IMR-90 (cell line): ENCODE data around the gene L3MBTL4. TPM values are rescaled to one million over a fixed set of nuclear protein-coding genes. Genes with fewer than 3 reads are reported as not detected.
A peak's percentile ranks its signal among the peaks of the same experiment; 100 is the strongest.

Experiments used
- ATAC-seq: fragments of 200-7000 bp; cut with Tn5 transposase; 2 replicates; pipeline ENCODE4 v1.9.1; 2020; ENCODE audit warnings: low read depth, mild to moderate bottlenecking, moderate library complexity
- BruUV-seq: library from RNA; stranded (reverse); fragments of 400-500 nt; replicated peaks from 2 replicates; lab custom pipeline; 2021; lab: Mats Ljungman, UMichigan
- CTCF ChIA-PET: fragments of 300-600 bp; formaldehyde crosslinking; extraction: SDS; loops from one replicate; lab custom pipeline; 2021; ENCODE audit warnings: antibody characterized with exemption; lab: Yijun Ruan, JAX
- POLR2A ChIA-PET: fragments of 300-600 bp; sonication (Branson Sonifier 250); formaldehyde crosslinking; loops from one replicate; lab custom pipeline; 2022; ENCODE audit warnings: antibody characterized with exemption; ENCODE audit not compliant: unreplicated experiment; lab: Charles Lee
- DNase-seq: peaks from one replicate; pipeline ENCODE4 v3.0.0; 2013
- H2AFZ ChIP-seq: replicated peaks from 2 replicates; pipeline ENCODE3; 2013; ENCODE audit warnings: low read length, mild to moderate bottlenecking; ENCODE audit not compliant: poor library complexity
- H2AK5ac ChIP-seq: 2 replicates; pipeline ENCODE4 v1.6.1; 2013; ENCODE audit warnings: low read depth, low read length, inconsistent platforms
- H2AK9ac ChIP-seq: replicated peaks from 2 replicates; pipeline ENCODE3; 2013; ENCODE audit warnings: mild to moderate bottlenecking, low read depth, low read length, moderate library complexity; ENCODE audit not compliant: poor library complexity
- H2BK120ac ChIP-seq: 2 replicates; pipeline ENCODE4 v1.6.1; 2013; ENCODE audit warnings: low read depth, low read length, inconsistent platforms
- H2BK15ac ChIP-seq: 3 replicates; pipeline ENCODE4 v1.6.1; 2013; ENCODE audit warnings: low read depth, low read length, inconsistent platforms
- H2BK20ac ChIP-seq: 2 replicates; pipeline ENCODE4 v1.6.1; 2013; ENCODE audit warnings: low read depth, mild to moderate bottlenecking, inconsistent platforms, low read length, moderate library complexity
- H2BK5ac ChIP-seq: 2 replicates; pipeline ENCODE4 v1.6.1; 2013; ENCODE audit warnings: mild to moderate bottlenecking, low read depth, low read length, inconsistent platforms; ENCODE audit not compliant: poor library complexity, severe bottlenecking
- H3K14ac ChIP-seq: replicated peaks from 2 replicates; pipeline ENCODE4 v1.6.1; 2013; ENCODE audit warnings: low read depth, low read length, inconsistent platforms
- H3K18ac ChIP-seq: 2 replicates; pipeline ENCODE4 v1.6.1; 2013; ENCODE audit warnings: low read depth, low read length, control low read depth
- H3K23ac ChIP-seq: 2 replicates; pipeline ENCODE4 v1.6.1; 2013; ENCODE audit warnings: low read depth, low read length, inconsistent platforms
- H3K27ac ChIP-seq: 2 replicates; pipeline ENCODE4 v1.5.1; 2013; ENCODE audit warnings: mild to moderate bottlenecking, control low read depth, low read length; ENCODE audit not compliant: insufficient read depth
- H3K27me3 ChIP-seq: 2 replicates; pipeline ENCODE4 v1.6.1; 2013; ENCODE audit warnings: low read length; ENCODE audit not compliant: control insufficient read depth, insufficient read depth
- H3K36me3 ChIP-seq: 2 replicates; pipeline ENCODE4 v1.6.1; 2013; ENCODE audit warnings: low read length, mixed read lengths; ENCODE audit not compliant: control insufficient read depth, insufficient read depth
- H3K4ac ChIP-seq: 2 replicates; pipeline ENCODE4 v1.6.1; 2013; ENCODE audit warnings: low read depth, low read length, inconsistent platforms
- H3K4me1 ChIP-seq: 2 replicates; pipeline ENCODE4 v1.6.1; 2013; ENCODE audit warnings: low read length, mixed read lengths; ENCODE audit not compliant: control insufficient read depth, insufficient read depth
- H3K4me2 ChIP-seq: 2 replicates; pipeline ENCODE4 v1.6.1; 2013; ENCODE audit warnings: low read depth, mild to moderate bottlenecking, control low read depth, low read length, moderate library complexity
- H3K4me3 ChIP-seq: 2 replicates; pipeline ENCODE4 v1.5.1; 2013; ENCODE audit warnings: low read depth, mild to moderate bottlenecking, control low read depth, low read length, moderate library complexity; ENCODE audit not compliant: insufficient read depth
- H3K56ac ChIP-seq: 2 replicates; pipeline ENCODE4 v1.6.1; 2013; ENCODE audit warnings: low read length, inconsistent platforms; ENCODE audit not compliant: insufficient read depth; ENCODE audit errors: extremely low read depth
- H3K79me1 ChIP-seq, 2 experiments: 2 replicates each; pipeline ENCODE4 v1.6.1; 2013; ENCODE audit warnings: low read length in 2 of 2, inconsistent platforms in 1 of 2, low read depth in 1 of 2
- H3K9ac ChIP-seq: 2 replicates; pipeline ENCODE4 v1.6.1; 2013; ENCODE audit warnings: low read depth, low read length, control low read depth
- H3K9me1 ChIP-seq: 2 replicates; pipeline ENCODE4 v1.6.1; 2013; ENCODE audit warnings: low read length, inconsistent platforms; ENCODE audit not compliant: insufficient read depth
- H3K9me3 ChIP-seq: 2 replicates; pipeline ENCODE4 v1.6.1; 2013; ENCODE audit warnings: low read length; ENCODE audit not compliant: control insufficient read depth, insufficient read depth
- H4K20me1 ChIP-seq: 2 replicates; pipeline ENCODE4 v1.6.1; 2013; ENCODE audit warnings: low read length, inconsistent platforms; ENCODE audit not compliant: insufficient read depth
- H4K5ac ChIP-seq: 2 replicates; pipeline ENCODE4 v1.6.1; 2013; ENCODE audit warnings: mild to moderate bottlenecking, low read depth, low read length, control low read depth
- H4K8ac ChIP-seq, 2 experiments: 2 replicates each; pipeline ENCODE4 v1.6.1; 2013; ENCODE audit warnings: low read depth in 2 of 2, low read length in 2 of 2, control low read depth in 1 of 2, inconsistent platforms in 1 of 2
- H4K91ac ChIP-seq: 2 replicates; pipeline ENCODE4 v1.6.1; 2013; ENCODE audit warnings: low read depth, low read length, inconsistent platforms; ENCODE audit not compliant: insufficient read depth
- FOS ChIP-seq: fragments of 150-350 bp; IDR thresholded peaks from 2 replicates; pipeline ENCODE4 v1.6.1; 2016; ENCODE audit warnings: low read depth, low read length
- MAFK ChIP-seq: IDR thresholded peaks from 2 replicates; pipeline ENCODE4 v1.6.1; 2012; ENCODE audit warnings: low read depth, low read length, improper control_type of control experiment
- WGBS, 2 experiments: methylation state at CpG; one replicate each; pipeline versions ENCODE4 v1.1.5 to v1.1.7; 2013; ENCODE audit warnings: missing lambda C conversion rate in 2 of 2; ENCODE audit not compliant: insufficient read length in 1 of 2; ENCODE audit errors: extremely low coverage in 2 of 2; 5-methylcytosine and 5-hydroxymethylcytosine counted together
- dilution Hi-C: fragments of 300-500 bp; cut with HindIII; formaldehyde crosslinking; loops from one replicate; pipeline ENCODE4 v1.14.3; 2018; ENCODE audit warnings: low sequenced_read_pairs; ENCODE audit not compliant: unreplicated experiment
- in situ Hi-C: fragments of 300-500 bp; cut with MboI; formaldehyde crosslinking; loops from 3 replicates; pipeline ENCODE4 v1.14.3; 2019; ENCODE audit warnings: low sequenced_read_pairs, inconsistent platforms, mixed read lengths
- intact Hi-C: fragments of 100-400 bp; cut with micrococcal nuclease; formaldehyde crosslinking; loops from 2 replicates; pipeline ENCODE4 v1.10.0; 2022
- polyA plus RNA-seq, 3 experiments: library from polyadenylated mRNA; depleted of rRNA; stranded (reverse); fragments of >200 nt; gene quantifications; 2 replicates each; pipeline ENCODE4 v1.2.3, GENCODE V29; 2012; ENCODE audit warnings: low replicate concordance in 1 of 3
- total RNA-seq: library from RNA; depleted of rRNA; stranded (reverse); fragments of >200 nt; gene quantifications from 2 replicates; pipeline ENCODE4 v1.2.3, GENCODE V29; 2012

L3MBTL4 gene
- total and polyA plus RNA-seq, 2 of the 4 experiments (the other 2 are of a cell fraction): under 0.01 to 0.02 TPM

DNA sequence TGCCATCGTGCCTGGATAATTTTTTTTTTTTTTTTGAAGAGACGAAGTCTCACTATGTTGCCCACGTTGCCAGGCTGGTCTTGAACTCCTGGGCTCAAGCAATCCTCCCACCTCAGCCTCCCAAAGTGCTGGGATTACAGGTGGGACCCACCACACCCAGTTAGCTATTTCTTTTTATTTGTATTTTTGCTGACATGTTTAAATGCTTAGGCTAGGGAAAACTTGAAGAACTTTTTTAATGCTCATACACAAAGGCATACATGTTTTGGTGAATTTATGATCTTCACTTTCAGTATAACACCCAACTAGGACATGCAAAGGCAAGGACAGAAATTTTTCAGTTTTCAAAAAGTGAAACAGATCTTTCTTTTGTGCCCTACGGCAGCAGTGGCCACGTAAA lies 9.9 kb downstream of the L3MBTL4 start:
- intact Hi-C loops (loop anchor here (10.0 kb wide), 1 partner anchor 530 kb away; no protein-coding TSS in a partner anchor), dilution Hi-C loops (no loop called here), in situ Hi-C loops (no loop called here)
- Histone ChIP-seq H3K4me3 (no peak overlapping the region), H3K4me1 (no peaks in the 10 kb centered on the region), H2BK15ac (no peak overlapping the region), H3K14ac (no peak overlapping the region), H3K56ac (no peak overlapping the region), H2BK20ac (no peak overlapping the region), H3K23ac (no peak overlapping the region), H4K5ac (no peak overlapping the region), H4K20me1 (no peaks in the 10 kb centered on the region), H3K4me2 (no peak overlapping the region), H3K9ac (no peak overlapping the region), H2BK120ac (no peak overlapping the region), H3K36me3 (no peaks in the 10 kb centered on the region), H3K27me3 (no peaks in the 10 kb centered on the region), H2BK5ac (no peak overlapping the region), H2AFZ (no peak overlapping the region), H3K79me1 (no peaks in the 10 kb centered on the region), H3K27ac (no peak overlapping the region), H3K9me3 (no peaks in the 10 kb centered on the region), H3K18ac (no peak overlapping the region), H2AK5ac (no peak overlapping the region), H2AK9ac (no peak overlapping the region), H3K4ac (no peak overlapping the region), H4K8ac (no peak overlapping the region), H3K9me1 (no peaks in the 10 kb centered on the region), H4K91ac (no peak overlapping the region)
- no peak for TF ChIP-seq FOS
- TF ChIP-seq MAFK: 0 out of 2 replicates have a peak, but pooled peaks have one; percentile 4
- ATAC-seq (no peak), DNase-seq (no peak)
- BruUV-seq: no TSS peak
- ChIA-PET POLR2A (no interaction called here), CTCF (no interaction called here)
- no CpG with 5 or more reads among the region's 5 CpGs for WGBS, 2 experiments
